Midbrain (tissue), 1 donor: ENCODE data around the gene BCOR.

Source experiments
- DNase-seq: peaks from one replicate; lab custom pipeline; 2025; lab: John Stamatoyannopoulos, UW

The BCOR gene

GRCh38 chrX:40098264-40099054 lies 701 bp upstream of the BCOR start:
- peak; percentile 42 for DNase-seq

GRCh38 chrX:40097141-40097503 lies 636 bp downstream of the BCOR start:
- DNase-seq, result no peak

DNA sequence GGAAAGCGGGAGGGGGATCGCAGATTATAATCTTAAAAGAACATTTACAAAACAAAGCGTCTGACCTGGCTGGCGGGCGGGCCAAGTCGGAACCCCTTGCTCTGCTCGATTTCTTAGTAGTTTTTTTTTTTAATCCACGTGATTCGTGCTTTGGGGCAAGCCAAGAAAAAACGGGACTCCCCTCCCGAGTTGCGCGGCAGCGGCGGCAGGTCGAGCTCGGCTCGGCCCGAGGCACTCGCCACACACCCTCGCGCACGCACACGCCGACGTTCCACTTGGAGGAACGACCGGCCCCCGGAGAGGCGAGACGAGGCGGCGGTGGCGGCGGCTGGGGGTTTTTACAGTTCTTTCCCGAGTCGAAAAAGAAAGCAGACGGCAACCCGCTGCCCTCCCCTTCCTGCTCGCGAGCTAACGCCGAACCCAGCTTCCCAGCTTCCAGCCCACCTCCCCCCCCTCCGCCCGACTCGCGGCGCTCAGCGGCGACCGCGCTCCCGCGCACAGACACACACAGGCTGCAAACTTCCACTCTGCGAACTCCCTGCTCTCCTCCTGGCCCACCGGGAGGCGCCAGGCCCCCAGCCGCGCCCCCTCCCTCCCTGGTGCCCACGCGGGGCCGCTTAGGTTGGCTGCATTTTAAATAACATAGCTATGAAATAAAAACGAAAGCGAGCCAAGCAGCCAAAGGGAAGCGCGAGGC lies 1.2 kb downstream of the BCOR start:
- DNase-seq, result peak; percentile 21

GRCh38 chrX:40095583-40096394 lies 2.0 kb downstream of the BCOR start:
- DNase-seq, result no peak

GRCh38 chrX:40094900-40095582 lies 2.7 kb downstream of the BCOR start:
- DNase-seq, result no peak

GRCh38 chrX:40094041-40094899 lies 3.5 kb downstream of the BCOR start:
- no peak for DNase-seq

GRCh38 chrX:40093586-40093985 lies 4.2 kb downstream of the BCOR start:
- DNase-seq, result no peak

DNA sequence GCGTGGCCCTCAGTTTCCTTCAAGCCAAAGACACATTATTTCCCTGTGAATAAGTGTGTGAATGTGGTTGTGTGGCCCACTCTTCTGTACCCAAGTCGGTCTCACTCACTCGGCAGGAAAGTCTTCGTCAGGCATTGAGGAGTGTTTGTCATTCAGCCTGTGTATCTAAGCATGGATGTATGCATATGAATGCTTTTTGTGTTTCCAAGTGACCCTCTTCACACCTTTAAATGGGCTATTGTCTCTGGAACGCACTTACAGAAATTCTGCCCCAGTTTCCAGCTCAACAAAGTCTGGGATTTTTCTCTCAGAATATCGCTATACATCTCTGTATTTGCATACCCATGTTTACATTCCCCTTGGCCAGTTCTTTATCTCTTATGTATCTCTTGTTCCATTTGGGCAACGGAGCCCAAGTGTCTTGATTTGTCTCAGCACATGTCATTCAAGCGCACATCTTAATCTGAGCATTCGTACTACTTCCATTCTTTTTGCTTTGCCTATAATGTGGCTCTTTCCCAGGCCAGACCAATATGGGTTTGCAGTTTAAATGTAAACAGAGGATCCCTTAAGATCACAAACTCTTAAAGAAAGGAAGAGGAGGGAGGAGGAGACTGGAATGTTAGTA lies 4.8 kb downstream of the BCOR start:
- no peak for DNase-seq

- no peak for DNase-seq
Observed at GRCh38 chrX:40091691-40092421, 5.9 kb downstream of the BCOR start.

DNA sequence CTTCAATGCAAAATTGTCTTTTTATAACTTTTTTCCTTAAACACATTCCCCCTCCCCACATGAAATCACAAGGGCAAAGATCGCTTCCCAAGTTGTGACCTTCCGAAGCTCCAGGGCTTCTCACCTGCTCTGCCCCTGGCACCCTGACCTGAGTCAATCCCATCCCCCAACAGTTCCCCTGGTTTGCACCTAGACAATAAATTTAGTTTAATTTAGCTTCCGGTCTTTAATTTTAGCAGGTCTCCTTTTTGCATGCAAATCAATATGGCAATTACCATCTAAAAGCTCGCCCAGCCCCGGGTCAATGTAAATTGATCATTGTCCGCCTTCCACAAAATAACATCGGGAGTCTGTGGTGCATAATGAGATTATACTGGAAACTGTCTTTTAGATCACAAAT lies 6.8 kb downstream of the BCOR start:
- DNase-seq, result no peak

- DNase-seq, result no peak
Observed at GRCh38 chrX:40090050-40090804, 7.5 kb downstream of the BCOR start.

GRCh38 chrX:40088803-40089540 lies 8.8 kb downstream of the BCOR start:
- no peak for DNase-seq

GRCh38 chrX:40088299-40088625 lies 9.5 kb downstream of the BCOR start:
- no peak for DNase-seq

GRCh38 chrX:40087425-40088298 lies 10.1 kb downstream of the BCOR start:
- DNase-seq, result no peak

DNA sequence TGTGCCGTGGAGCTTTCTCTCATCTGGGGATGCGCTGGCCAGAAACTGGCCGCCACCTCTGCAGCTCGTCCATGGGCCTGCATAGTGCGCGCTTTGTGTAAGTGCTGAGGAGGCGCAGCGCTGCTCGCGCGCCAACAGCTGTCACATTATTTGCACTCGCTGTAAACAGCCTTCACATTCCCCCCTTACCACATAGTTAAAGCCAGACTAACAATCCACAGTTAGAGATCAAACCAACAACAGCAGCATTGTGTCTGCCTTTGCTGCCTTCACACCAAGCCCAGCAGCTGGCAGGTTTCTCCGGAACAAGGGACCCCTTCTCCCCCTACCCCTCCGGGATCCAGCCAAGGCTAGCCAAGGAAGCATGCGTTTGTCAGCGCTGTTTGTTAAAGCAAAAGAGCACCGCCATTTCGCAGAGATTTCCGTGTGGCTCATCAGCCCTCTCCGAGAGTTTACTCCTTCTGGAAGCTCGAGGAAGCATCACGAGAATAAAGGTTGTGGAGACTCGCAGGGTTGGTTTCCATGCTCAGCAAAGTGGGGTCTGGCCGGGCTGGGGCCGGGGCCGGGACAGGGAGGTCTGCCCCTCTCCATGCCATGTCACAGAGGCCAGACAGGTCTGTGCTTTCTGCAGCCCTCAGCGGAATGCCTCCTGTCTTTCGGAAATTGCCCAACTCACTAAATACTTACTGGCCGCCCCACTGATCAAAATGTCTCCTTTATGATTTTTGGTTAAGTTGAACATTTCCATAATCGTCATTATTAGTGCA lies 11.0 kb downstream of the BCOR start:
- DNase-seq, result peak; percentile 79

- no peak for DNase-seq
Observed at GRCh38 chrX:40085714-40086113, 12.0 kb downstream of the BCOR start.

GRCh38 chrX:40085102-40085551 lies 12.6 kb downstream of the BCOR start:
- DNase-seq, result no peak
